GM18499 (cell line): ENCODE data around the gene MAST3.

Experiments used
- ATAC-seq: cut with Tn5 transposase; IDR thresholded peaks from one replicate; pipeline ENCODE4 v1.9.1; 2021; ENCODE audit warnings: moderate number of reproducible peaks; ENCODE audit not compliant: insufficient read depth, unreplicated experiment

The MAST3 gene

DNA sequence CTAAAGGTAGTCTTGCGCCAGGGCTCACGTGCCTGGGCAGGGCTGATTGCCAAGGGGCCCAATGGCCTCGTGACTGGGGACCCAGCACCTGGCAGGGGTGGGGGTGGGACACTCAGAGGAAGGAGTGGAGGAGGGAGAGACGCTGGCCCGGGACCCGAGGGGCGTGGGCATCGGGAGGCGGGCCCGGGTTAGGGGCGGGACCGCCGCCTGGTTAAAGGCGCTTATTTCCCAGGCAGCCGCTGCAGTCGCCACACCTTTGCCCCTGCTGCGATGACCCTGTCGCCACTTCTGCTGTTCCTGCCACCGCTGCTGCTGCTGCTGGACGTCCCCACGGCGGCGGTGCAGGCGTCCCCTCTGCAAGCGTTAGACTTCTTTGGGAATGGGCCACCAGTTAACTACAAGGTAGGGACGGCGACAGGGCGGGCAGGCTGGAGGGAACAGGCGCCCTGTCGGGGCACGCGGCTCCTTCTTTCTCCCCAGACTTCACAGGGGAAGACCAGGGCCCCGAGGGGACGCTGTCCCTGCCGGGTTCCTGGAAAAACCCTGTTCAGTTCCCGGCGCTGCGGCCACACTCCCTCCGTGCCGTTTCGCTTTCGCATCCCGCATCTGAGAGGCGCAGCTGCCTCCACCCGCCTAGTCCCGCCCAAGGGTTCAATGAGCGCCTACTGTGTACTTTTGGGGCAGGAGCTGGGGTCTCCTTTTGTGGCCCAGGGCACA lies 76.2 kb downstream of the MAST3 start, which contains the start of gene IFI30:
TSS of gene IFI30 (plus strand) at position 242 of the 717 bp plus-strand sequence. CDS start at position 271, 29 bp downstream.
- ATAC-seq = peak; percentile 31

DNA sequence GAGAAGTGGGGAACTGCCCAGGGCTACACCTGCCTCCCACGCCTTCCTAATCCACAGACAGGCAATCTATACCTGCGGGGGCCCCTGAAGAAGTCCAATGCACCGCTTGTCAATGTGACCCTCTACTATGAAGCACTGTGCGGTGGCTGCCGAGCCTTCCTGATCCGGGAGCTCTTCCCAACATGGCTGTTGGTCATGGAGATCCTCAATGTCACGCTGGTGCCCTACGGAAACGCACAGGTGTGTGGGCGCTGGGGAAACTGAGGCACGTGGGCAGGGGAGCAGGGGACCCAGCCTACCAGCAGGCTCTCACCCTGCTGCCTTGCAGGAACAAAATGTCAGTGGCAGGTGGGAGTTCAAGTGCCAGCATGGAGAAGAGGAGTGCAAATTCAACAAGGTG lies 77.4 kb downstream of the MAST3 start:
- no peak for ATAC-seq

DNA sequence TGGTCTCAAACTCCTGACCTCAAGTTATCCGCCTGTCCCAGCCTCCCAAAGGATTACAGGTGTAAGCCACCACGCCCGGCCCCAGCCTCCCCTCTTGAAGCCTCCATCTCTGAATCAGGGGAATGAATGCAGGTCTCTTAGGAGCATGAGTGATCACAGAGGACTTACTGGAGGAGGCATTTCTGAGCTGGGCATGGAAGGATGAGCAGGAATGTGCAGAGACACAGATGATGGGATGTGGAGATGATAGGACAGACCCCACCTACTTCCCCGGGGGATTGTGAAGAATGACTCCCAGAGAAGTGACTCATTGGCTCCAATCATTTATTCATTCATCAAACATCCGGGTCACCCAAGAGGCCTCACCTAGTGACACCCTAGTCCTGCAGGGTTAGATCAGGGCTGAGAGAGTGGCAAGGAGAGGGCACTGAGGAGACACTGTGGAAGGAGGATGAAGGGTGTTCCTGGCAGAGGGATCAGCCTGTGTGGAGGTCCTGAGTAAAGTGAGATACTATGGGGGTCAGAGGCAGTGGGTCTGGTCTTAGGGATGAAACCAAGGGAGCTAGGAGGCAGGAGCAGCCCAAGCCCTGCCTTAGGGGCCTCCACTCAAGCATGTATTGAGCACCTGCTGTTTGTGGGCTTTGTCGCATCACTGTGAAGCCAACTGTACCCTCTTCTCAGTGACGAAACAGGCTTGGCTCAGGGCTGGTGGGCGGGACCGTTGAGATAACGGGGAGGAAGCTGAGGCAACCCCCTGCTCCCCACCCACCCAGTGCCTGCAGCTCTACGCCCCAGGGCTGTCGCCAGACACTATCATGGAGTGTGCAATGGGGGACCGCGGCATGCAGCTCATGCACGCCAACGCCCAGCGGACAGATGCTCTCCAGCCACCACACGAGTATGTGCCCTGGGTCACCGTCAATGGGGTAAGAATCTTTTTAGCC lies 79.1 kb downstream of the MAST3 start:
- ATAC-seq = no peak

DNA sequence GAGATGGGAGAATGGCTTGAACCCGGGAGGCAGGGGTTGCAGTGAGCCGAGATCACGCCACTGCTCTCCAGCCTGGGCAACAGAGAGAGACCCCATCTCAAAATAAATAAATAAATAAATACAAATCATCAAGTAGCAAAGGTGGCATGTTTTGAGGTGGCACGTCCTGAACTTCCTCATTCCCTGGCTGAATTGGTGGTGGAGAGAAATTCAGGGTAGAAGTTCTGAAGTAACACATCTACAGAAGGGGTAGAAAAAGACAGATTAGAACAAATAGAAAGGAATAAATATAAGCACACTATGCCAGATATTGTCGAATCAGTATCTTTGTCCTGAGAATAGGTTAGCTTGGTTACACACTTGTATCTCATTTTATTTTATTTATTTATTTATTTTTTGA lies 82.4 kb downstream of the MAST3 start:
- ATAC-seq = no peak

DNA sequence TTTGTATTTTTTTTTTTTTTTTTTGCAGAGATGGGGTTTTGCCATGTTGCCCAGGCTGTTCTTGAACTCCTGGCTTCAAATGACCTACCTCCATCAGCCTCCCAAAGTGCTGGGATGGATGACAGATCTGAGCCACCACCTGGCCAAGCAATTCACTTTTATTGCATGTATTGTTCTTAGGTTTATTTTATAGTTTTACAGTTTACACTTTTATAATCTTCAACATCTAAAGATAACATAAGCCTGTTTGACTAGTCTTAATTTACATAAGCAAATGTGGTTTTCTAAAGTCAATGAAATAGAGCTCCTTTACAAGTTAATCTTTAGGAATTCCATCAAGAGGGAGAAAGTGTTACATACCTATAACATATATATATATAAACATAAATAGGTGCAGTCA lies 86.0 kb downstream of the MAST3 start:
- ATAC-seq = no peak

DNA sequence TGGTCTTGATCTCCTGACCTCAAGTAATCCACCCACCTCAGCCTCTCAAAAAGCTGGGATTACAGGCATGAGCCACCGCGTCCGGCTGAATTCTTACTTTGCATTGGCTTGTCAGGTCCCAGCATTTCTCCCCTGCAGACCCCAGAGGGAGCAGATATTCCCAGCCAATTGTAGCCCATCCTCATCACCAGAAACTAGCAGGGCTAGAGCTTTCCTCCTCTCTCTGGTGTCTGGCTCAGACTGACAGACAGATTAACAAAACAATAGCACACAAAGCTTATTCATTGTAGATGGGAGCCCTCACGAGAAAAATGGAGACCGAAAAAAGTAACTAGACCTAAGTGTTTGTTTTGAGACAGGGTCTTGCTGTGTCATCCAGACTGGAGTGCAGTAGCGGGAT lies 88.0 kb downstream of the MAST3 start:
- ATAC-seq = no peak

DNA sequence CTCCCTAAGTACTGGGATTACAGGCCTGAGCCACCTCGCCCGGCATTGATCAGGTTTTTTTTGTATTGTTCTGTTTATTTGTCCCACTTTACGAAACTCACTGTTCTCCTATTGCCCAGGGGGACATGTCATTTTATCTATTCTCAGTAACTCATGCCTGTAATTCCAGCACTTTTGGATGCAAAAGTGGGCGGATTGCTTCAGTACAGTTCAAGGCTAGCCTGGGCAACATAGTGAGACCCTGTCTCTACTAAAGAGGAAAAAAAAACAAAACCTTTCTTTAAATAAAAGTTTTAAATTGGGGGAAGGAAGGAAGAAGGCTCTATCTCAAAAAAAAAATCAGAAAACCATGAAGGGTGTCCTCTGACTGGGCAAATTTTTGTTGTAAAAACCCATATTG lies 92.7 kb downstream of the MAST3 start:
- ATAC-seq = no peak

DNA sequence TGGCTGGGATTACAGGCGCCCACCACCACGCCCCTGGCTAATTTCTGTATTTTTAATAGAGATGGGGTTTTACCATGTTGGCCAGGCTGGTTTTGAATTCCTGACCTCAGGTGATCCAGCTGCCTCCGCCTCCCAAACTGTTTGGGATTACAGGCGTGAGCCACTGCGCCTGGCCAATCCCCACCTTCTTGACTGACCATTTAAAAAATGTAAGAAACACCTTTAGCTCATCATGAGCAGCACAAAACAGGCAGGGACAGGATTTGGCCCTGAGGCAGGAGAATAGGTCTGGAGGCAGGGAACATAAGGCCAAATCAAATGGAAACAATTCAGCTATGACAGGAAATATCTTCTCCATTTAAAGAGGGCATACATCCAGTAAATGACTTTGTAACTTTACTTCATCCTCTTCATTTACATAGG lies 94.1 kb downstream of the MAST3 start:
- no peak for ATAC-seq

DNA sequence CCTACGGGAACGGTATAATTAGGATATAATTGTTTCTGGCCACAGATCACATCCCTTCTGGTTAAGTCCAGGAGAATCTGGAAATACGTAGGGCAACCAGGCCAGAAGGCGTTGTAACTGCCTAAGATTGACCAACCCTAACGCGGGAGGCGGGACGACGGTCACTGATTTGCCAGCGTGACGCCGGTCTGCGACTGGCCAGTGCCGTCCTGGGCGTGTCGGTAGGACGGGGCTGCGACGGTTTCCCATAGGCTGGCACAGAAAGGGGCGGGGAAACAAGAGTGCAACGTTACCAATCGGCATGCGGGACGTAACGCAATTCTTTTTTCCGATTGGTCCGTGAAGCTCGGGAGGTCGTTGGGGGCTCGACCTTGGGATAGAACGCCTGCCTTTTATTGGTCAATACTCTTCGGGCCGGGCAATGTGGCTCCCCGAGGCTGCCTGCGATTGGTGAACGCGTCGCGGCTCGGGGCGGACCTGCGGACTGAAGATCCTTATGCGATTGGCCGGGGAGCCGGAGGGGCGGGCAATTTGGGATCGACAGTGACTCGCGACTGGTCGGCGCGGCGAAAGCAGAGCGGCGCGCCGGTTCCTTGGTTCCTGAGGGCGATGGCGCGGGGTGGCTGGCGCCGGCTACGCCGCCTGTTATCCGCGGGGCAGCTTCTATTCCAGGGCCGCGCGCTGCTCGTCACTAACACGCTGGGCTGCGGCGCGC lies 95.3 kb downstream of the MAST3 start, which contains the start of gene MPV17L2:
TSS of gene MPV17L2 (plus strand) at position 546 of the 715 bp plus-strand sequence. CDS start at position 610, 64 bp downstream.
- ATAC-seq = peak; percentile 66

DNA sequence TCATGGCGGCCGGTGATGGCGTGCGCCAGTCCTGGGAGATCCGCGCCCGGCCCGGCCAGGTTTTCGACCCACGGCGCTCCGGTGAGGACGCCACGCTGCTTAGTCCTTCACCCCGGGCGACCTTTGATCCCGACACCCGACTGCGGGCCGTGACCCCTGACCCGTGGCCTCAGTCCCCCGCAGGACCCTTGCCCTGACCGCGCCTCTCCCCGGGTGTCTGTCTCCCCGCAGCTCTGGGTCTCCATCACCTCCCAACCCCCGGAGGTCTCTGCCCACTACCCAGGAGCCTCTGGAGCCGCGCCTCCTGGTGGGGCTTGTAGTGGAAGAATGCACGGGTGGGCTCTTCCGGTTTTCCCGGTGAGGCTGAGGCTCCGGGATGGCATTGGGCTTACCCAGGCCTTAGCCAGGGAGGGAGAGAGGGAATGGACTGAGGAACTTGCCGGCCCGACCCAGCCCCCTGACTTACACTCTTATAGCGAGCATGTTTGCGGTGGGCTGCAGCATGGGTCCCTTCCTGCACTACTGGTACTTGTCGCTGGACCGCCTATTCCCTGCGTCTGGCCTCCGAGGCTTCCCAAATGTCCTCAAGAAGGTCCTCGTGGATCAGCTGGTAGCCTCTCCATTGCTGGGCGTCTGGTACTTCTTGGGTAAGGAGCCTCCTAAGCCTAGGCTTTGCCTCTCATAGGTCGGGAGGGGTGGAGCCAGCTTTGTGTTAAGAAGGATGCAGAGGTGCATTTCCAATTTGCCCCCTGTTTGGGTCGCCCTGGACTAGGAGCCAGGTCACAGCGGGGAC lies 96.0 kb downstream of the MAST3 start:
- no peak for ATAC-seq

DNA sequence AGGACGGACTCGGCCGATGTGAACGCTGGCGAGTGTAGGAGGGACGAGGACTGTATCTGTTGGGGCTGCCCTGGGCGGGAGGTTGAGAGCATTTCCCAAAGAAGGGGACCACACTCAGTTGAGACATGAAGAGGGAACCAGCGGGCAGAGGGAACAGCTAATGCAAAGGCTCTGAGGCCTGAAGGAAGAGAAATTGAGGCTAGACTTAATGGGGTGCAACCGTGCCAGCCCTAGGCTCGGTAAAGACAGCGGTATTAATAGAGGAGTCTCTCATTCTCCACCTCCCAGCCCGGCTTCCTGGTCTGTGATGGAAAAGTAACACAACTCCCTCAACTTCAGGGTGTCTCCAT lies 96.6 kb downstream of the MAST3 start:
- ATAC-seq = no peak

DNA sequence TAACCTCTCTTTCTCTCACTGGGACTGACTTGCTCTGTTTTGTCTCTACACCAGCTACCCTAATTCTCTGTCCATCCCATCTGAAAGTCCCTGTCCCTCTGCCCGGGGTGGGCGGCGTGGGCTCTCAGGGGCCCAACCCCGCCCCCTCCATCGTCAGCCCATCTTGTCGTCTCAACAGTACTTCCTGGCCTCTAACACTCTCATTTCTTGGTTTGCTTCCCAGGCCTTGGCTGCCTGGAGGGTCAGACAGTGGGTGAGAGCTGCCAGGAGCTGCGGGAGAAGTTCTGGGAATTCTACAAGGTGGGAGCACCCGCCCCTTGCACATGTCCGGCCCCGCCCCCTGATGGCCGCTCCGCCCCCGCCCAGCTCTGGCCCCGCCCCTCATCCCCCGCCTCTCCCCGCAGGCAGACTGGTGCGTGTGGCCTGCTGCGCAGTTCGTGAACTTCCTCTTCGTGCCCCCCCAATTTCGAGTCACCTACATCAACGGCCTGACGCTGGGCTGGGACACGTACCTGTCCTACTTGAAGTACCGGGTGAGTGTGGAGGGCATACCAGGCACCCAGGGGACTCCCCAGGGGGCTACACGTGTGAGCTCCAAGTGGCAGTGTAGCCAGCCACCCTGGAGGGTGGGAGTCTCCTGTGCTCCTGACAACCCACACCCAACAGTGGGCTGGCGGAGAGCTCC lies 97.1 kb downstream of the MAST3 start:
- no peak for ATAC-seq

DNA sequence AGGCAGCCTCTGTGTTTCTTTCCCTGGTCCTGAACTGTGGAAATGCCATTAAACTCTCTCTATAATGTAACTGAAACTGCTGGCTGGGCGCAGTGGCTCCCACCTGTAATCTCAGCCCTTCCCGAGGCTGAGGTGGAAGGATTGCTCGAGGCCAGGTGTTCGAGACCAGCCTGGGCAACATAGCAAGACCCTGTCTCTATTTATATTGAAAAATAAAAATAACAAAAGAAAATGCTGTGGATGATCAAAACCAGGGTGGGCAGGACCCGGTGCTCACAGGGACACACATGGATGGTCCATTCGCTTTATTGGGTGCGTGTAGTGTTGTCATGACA lies 98.9 kb downstream of the MAST3 start:
- no peak for ATAC-seq

DNA sequence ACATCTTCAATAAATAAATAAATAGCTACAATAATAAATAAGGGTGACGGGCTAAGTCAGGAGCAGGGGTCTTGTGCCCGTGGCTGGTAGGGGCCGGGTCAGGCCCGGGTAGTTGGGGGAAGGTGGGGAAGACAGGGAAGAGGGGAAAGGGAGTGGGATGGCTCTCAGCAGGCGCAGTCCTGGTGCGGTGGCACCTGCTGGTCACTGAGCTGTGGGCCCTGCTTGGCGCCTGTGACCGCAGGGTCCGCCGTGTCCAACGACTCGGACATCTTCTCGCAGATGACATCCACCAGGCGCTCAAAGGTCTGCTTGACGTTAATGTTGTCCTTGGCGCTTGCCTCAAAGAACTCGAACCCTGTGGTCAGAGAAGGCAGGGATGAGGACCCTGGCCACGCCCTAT lies 99.7 kb downstream of the MAST3 start:
- ATAC-seq = no peak

DNA sequence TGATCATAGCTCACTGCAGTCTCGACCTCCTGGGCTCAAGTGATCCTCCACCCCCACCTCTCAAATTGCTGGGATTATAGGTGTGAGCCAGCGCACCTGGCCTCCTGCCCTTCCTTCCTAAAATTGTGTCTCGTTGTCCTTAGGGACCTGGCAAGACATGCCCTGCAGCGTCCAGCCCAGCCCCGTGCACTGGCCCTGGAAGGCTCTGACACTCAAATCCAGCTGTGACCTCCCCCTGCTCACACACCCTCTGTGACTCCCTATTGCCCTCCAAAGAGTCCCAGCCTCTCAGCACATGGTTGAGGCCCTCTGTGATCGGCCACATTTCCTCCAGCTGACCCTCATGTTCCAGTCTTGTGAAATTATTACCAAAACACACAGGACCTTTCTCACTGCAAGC lies 100.4 kb downstream of the MAST3 start:
- ATAC-seq = no peak

DNA sequence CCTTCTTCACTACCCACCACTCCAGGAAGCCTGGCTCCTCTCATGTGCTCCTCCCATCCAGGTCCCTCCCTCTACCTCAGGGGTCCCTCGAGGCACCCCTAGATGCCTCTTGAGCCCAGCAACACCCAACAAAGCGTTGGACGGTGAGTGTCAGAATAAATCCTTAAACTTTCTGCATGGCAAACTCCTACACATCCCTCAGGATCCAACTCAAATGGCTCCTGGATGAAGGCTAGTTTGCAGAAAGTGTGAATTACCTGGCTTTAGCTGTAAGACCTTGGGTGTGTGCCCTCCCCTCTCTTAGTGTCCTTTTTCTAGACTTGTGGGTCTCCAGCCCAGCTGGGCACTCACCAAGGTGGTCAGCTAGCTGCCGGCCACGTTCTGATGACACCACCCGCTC lies 100.8 kb downstream of the MAST3 start:
- ATAC-seq = no peak
